Measurements from ENCODE around the gene CDH23.

- no peak for TF ChIP-seq CTCF (IDR thresholded peaks at IDR 0.05)
- no peak for TF ChIP-seq POLR2A (IDR thresholded peaks at IDR 0.05)
Observed at GRCh38 chr10:71429929-71430328, 33.2 kb downstream of the CDH23 start.

Data from adrenal gland (tissue), 5 donors.